Measurements from ENCODE around the gene SCUBE1.

DNA sequence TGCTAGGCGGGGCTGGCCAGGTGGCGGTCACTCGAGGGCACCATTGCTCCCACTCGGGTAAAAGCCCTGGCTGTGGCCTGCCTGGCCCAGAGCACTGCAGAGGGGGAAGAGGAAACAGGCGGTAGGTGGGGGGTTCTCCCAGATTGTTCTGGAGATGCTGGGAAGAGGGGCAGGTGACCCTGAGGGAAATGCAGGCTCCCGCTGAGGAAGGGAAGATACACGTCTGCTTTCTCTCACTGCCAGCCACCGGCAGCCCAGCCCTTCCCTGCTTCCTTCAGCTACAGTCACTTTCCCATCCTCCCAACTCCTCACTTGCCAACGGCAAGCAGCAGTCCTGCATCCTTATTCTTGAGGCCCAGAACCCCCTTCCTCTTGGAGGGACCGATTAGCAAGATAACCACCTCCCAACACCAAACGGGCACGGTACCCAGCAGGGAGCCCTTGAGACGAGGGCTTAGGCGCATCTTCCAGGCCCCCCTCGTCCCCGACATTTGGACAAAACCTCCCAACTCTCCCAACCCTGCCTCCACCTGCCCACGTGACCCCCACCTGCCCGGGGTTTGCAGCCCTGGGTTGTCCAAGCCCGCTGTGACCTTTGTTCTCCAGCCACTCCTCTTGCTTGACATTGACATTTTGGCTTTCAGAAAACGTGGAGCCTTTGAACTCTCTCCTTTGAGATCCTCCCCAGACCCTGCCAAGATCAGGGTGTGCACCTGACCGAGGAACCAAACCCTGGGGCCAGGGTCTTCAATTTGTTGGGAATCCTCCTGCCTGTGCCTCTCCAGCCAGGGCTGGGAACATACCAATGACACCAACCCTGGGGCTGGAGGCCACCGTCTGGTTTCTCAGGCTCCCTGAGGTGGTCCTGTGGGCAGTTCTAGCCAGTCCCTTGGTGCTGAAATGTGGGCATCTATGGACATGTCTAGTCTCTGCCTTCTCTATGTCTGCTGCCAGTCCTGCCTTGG, 107.4 kb downstream of the SCUBE1 start:
- TF ChIP-seq GATA2 (IDR thresholded peaks at IDR 0.05; ENCODE audit: low read depth, low read length) = no peak
- no peak for TF ChIP-seq GATA3 (IDR thresholded peaks at IDR 0.05; ENCODE audit: low read depth, low read length)
